ENCODE results near the gene MEIS3. TPM values are rescaled to one million over a fixed set of nuclear protein-coding genes. Genes with fewer than 3 reads are reported as not detected.
A peak's percentile ranks its signal among the peaks of the same experiment; 100 is the strongest.
"Not testable (repeated sequence)": the region's sequence is repeated elsewhere in the genome, so short reads cannot be mapped to it uniquely, and the experiment has no call there.

The MEIS3 gene
- total RNA-seq, 2 donors from 2014 or later, result 0.12 TPM; not detected in 1

GRCh38 chr19:47381653-47382279 is 37.6 kb downstream of the MEIS3 start:
- H3K36me3 Mint-ChIP-seq, result peaks cover 0 to 8% of the 10 kb centered on the region in 2 donors
- no peaks in the 10 kb centered on the region for H3K9me3 Mint-ChIP-seq
- peak overlapping the region; percentile 46 to 51 for H3K27ac Mint-ChIP-seq
- ATAC-seq, result peak in 1 of 2 donors; percentile 64
- no peak for DNase-seq (ENCODE audit: low spot score in 2 of 2)

GRCh38 chr19:47381121-47381520 is 38.2 kb downstream of the MEIS3 start:
- peaks cover 0 to 8% of the 10 kb centered on the region in 2 donors for H3K36me3 Mint-ChIP-seq
- no peak for ATAC-seq
- H3K27ac Mint-ChIP-seq, result peak overlapping the region; percentile 46 to 51
- no peaks in the 10 kb centered on the region for H3K9me3 Mint-ChIP-seq
- DNase-seq (ENCODE audit: low spot score in 2 of 2), result no peak

GRCh38 chr19:47380559-47380958 is 38.8 kb downstream of the MEIS3 start:
- DNase-seq (ENCODE audit: low spot score in 2 of 2) (no peak), ATAC-seq (no peak)
- Mint-ChIP-seq H3K36me3 (peaks cover 0 to 8% of the 10 kb centered on the region in 2 donors), H3K9me3 (no peaks in the 10 kb centered on the region), H3K27ac (peak overlapping the region in 1 of 2 donors; percentile 51)

- ATAC-seq, result no peak
- no peak for DNase-seq (ENCODE audit: low spot score in 2 of 2)
- Mint-ChIP-seq H3K27ac (peak overlapping the region in 1 of 2 donors; percentile 52), H3K36me3 (peaks cover 0 to 8% of the 10 kb centered on the region in 2 donors), H3K9me3 (no peaks in the 10 kb centered on the region)
These were observed 39.9 kb downstream of the MEIS3 start for GRCh38 chr19:47379381-47379938.

GRCh38 chr19:47378246-47378645 is 41.1 kb downstream of the MEIS3 start:
- Mint-ChIP-seq H3K9me3 (no peaks in the 10 kb centered on the region), H3K27ac (no peak overlapping the region), H3K36me3 (peaks cover 0 to 8% of the 10 kb centered on the region in 2 donors)
- no peak for ATAC-seq
- DNase-seq (ENCODE audit: low spot score in 2 of 2), result no peak

- no peaks in the 10 kb centered on the region for H3K9me3 Mint-ChIP-seq
- no peak for DNase-seq (ENCODE audit: low spot score in 2 of 2)
- H3K27ac Mint-ChIP-seq, result no peak overlapping the region
- peaks cover 0 to 8% of the 10 kb centered on the region in 2 donors for H3K36me3 Mint-ChIP-seq
- no peak for ATAC-seq
These were observed 41.5 kb downstream of the MEIS3 start for GRCh38 chr19:47377801-47378200.

- no peak for DNase-seq (ENCODE audit: low spot score in 2 of 2)
- H3K27ac Mint-ChIP-seq, result no peak overlapping the region
- no peak for ATAC-seq
- no peaks in the 10 kb centered on the region for H3K9me3 Mint-ChIP-seq
- peaks cover 0 to 8% of the 10 kb centered on the region in 2 donors for H3K36me3 Mint-ChIP-seq
These were observed 42.1 kb downstream of the MEIS3 start for GRCh38 chr19:47377208-47377701.

GRCh38 chr19:47376589-47377144 is 42.7 kb downstream of the MEIS3 start:
- ATAC-seq (no peak), DNase-seq (ENCODE audit: low spot score in 2 of 2) (no peak)
- no peaks in the 10 kb centered on the region for H3K9me3 Mint-ChIP-seq
- H3K27ac Mint-ChIP-seq, result no peak overlapping the region
- peaks cover 0 to 5% of the 10 kb centered on the region in 2 donors for H3K36me3 Mint-ChIP-seq

GRCh38 chr19:47375694-47376588 is 43.4 kb downstream of the MEIS3 start:
- no peaks in the 10 kb centered on the region for H3K36me3 Mint-ChIP-seq

GRCh38 chr19:47374876-47375693 is 44.2 kb downstream of the MEIS3 start:
- DNase-seq (ENCODE audit: low spot score in 2 of 2) (no peak), ATAC-seq (no peak)
- Mint-ChIP-seq H3K36me3 (no peaks in the 10 kb centered on the region), H3K27ac (no peak overlapping the region), H3K9me3 (no peaks in the 10 kb centered on the region)

More at GRCh38 chr19:47375694-47376588, 43.4 kb downstream of the MEIS3 start:
- DNase-seq (ENCODE audit: low spot score in 2 of 2) (no peak), ATAC-seq (no peak)
- H3K27ac Mint-ChIP-seq, result no peak overlapping the region
- H3K9me3 Mint-ChIP-seq, result no peaks in the 10 kb centered on the region

GRCh38 chr19:47373246-47374240 is 45.8 kb downstream of the MEIS3 start:
- DNase-seq (ENCODE audit: low spot score in 2 of 2) (no peak), ATAC-seq (no peak)
- Mint-ChIP-seq H3K9me3 (no peaks in the 10 kb centered on the region), H3K27ac (no peak overlapping the region), H3K36me3 (no peaks in the 10 kb centered on the region)

- ATAC-seq (no peak), DNase-seq (ENCODE audit: low spot score in 2 of 2) (no peak)
- H3K9me3 Mint-ChIP-seq, result no peaks in the 10 kb centered on the region
- no peaks in the 10 kb centered on the region for H3K36me3 Mint-ChIP-seq
- H3K27ac Mint-ChIP-seq, result no peak overlapping the region
These were observed 46.7 kb downstream of the MEIS3 start for GRCh38 chr19:47372603-47373002.

GRCh38 chr19:47371261-47371660 is 48.1 kb downstream of the MEIS3 start:
- H3K36me3 Mint-ChIP-seq, result no peaks in the 10 kb centered on the region
- DNase-seq (ENCODE audit: low spot score in 2 of 2), result no peak
- ATAC-seq, result no peak
- H3K27ac Mint-ChIP-seq, result no peak overlapping the region
- H3K9me3 Mint-ChIP-seq, result no peaks in the 10 kb centered on the region

GRCh38 chr19:47370045-47370611 is 49.2 kb downstream of the MEIS3 start:
- no peak for DNase-seq (ENCODE audit: low spot score in 2 of 2)
- no peaks in the 10 kb centered on the region for H3K36me3 Mint-ChIP-seq
- H3K9me3 Mint-ChIP-seq, result no peaks in the 10 kb centered on the region
- no peak for ATAC-seq
- H3K27ac Mint-ChIP-seq, result no peak overlapping the region

GRCh38 chr19:47365455-47365854 is 53.9 kb downstream of the MEIS3 start:
- not testable (repeated sequence) for H3K9me3 Mint-ChIP-seq; DNase-seq (ENCODE audit: low spot score in 2 of 2); H3K27ac Mint-ChIP-seq; H3K36me3 Mint-ChIP-seq; ATAC-seq

Data from activated naive CD4-positive, alpha-beta T cell treated with anti-CD3 and anti-CD28 coated beads, Interleukin-2, amount 50 U/mL, for 72 hours (primary cell).